Measurements from ENCODE around the gene IVNS1ABP.

GRCh38 chr1:185365951-185366350 is 48.9 kb upstream of the IVNS1ABP start:
- TF ChIP-seq POLR2AphosphoS5 (IDR thresholded peaks at IDR 0.05) (no peak), POLR2A (IDR thresholded peaks at IDR 0.05) (no peak), CTCF (IDR thresholded peaks at IDR 0.05) (no peak), EP300 (IDR thresholded peaks at IDR 0.05) (no peak)

Measured in suprapubic skin (tissue), 4 donors.